OCI-LY7 (cell line): ENCODE measurements around the gene MAL.

ENCODE experiments used
- EZH2phosphoT487 ChIP-seq: fragments of 200-600 bp; sonication (generic); IDR thresholded peaks from 2 replicates; pipeline ENCODE4 v1.6.1; 2018; ENCODE audit warnings: low read depth, borderline replicate concordance, mild to moderate bottlenecking, mixed run types, antibody characterized with exemption, low read length, moderate library complexity, mixed read lengths
- TF ChIP-seq, protein P1 (sequence below): fragments of 200-600 bp; sonication (generic); conservative IDR thresholded peaks from 2 replicates; pipeline ENCODE4 v1.5.1; 2014; ENCODE audit warnings: mild to moderate bottlenecking, antibody characterized with exemption, low read length, moderate library complexity, mixed read lengths

DNA sequence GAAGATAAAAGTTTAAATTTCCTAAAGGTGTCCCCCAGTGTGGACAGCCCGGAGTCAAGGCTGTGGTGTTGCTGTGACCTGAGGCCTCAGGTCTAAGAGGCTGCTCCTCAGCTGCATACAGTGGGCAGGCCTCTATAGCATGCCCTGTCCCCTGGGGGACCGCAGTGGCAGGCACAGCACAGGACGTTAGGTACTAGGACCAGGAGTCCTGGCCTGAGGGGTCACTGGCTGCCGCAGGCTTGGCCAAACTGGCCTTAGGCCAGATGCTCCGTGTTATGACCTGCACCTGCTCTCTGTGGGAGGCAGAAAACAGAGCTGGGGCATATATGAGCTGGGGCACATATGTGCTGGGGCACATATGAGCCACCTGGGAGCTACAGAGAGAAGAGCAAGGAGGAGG lies 21.2 kb upstream of the MAL start:
- TF ChIP-seq, protein P1, sequence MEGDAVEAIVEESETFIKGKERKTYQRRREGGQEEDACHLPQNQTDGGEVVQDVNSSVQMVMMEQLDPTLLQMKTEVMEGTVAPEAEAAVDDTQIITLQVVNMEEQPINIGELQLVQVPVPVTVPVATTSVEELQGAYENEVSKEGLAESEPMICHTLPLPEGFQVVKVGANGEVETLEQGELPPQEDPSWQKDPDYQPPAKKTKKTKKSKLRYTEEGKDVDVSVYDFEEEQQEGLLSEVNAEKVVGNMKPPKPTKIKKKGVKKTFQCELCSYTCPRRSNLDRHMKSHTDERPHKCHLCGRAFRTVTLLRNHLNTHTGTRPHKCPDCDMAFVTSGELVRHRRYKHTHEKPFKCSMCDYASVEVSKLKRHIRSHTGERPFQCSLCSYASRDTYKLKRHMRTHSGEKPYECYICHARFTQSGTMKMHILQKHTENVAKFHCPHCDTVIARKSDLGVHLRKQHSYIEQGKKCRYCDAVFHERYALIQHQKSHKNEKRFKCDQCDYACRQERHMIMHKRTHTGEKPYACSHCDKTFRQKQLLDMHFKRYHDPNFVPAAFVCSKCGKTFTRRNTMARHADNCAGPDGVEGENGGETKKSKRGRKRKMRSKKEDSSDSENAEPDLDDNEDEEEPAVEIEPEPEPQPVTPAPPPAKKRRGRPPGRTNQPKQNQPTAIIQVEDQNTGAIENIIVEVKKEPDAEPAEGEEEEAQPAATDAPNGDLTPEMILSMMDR, result no peak
- no peak for TF ChIP-seq EZH2phosphoT487
